Activated T-cell treated with anti-CD3 and anti-CD28 coated beads, Interleukin-2, amount 50 U/mL, for 72 hours (primary cell): ENCODE measurements around the gene SAMD10. TPM values are rescaled to one million over a fixed set of nuclear protein-coding genes. Genes with fewer than 3 reads are reported as not detected.

ENCODE experiments used
- ATAC-seq, 2 donors: fragments of 150-1000 bp; cut with Tn5 transposase; replicated peaks in 1 of 2; 2 replicates each; pipeline ENCODE4 v1.10.0; 2021; ENCODE audit warnings: moderate library complexity in 2 of 2, mild to moderate bottlenecking in 1 of 2
- DNase-seq, 2 donors: peaks; one replicate each; pipeline ENCODE4 v3.0.0; 2021 to 2022; ENCODE audit warnings: mixed read lengths in 1 of 2
- H3K27ac Mint-ChIP-seq: one replicate; pipeline ENCODE4 v1.8.0; 2022; ENCODE audit warnings: mild to moderate bottlenecking, moderate library complexity, mixed read lengths
- H3K27me3 Mint-ChIP-seq: one replicate; pipeline ENCODE4 v1.8.0; 2022; ENCODE audit warnings: low read depth, mixed read lengths
- H3K36me3 Mint-ChIP-seq, 2 donors: one replicate each; pipeline ENCODE4 v1.8.0; 2022; ENCODE audit warnings: mixed read lengths in 2 of 2, mild to moderate bottlenecking in 1 of 2; ENCODE audit not compliant: insufficient read depth in 2 of 2
- H3K4me1 Mint-ChIP-seq: one replicate; pipeline ENCODE4 v1.8.0; 2022; ENCODE audit warnings: low read depth, mixed read lengths
- H3K4me3 Mint-ChIP-seq, 2 donors: one replicate each; pipeline ENCODE4 v1.8.0; 2022; ENCODE audit warnings: mild to moderate bottlenecking in 2 of 2, mixed read lengths in 2 of 2, moderate library complexity in 2 of 2
- H3K9me3 Mint-ChIP-seq, 2 donors: one replicate each; pipeline ENCODE4 v1.8.0; 2022; ENCODE audit warnings: mixed read lengths in 2 of 2
- total RNA-seq, 2 donors: library from RNA; stranded (reverse); gene quantifications; one replicate each; pipeline ENCODE4 v1.2.3, GENCODE V29; 2022

Gene SAMD10
- total RNA-seq, 2 donors from 2014 or later, result 54.6 to 77.0 TPM

- H3K27me3 Mint-ChIP-seq, result no peaks in the 10 kb centered on the region
- DNase-seq (no peak), ATAC-seq (peak; percentile 43 to 50)
- peaks cover 18 to 58% of the 10 kb centered on the region in 2 donors for H3K36me3 Mint-ChIP-seq
- H3K27ac Mint-ChIP-seq, result peak overlapping the region; percentile 70
- H3K4me1 Mint-ChIP-seq, result peaks cover 55% of the 10 kb centered on the region
- H3K4me3 Mint-ChIP-seq, result peak overlapping the region; percentile 59 to 65
- H3K9me3 Mint-ChIP-seq, result peaks cover 2 to 4% of the 10 kb centered on the region in 2 donors
These were observed 31.9 kb upstream of the SAMD10 start for GRCh38 chr20:64011366-64011779.

DNA sequence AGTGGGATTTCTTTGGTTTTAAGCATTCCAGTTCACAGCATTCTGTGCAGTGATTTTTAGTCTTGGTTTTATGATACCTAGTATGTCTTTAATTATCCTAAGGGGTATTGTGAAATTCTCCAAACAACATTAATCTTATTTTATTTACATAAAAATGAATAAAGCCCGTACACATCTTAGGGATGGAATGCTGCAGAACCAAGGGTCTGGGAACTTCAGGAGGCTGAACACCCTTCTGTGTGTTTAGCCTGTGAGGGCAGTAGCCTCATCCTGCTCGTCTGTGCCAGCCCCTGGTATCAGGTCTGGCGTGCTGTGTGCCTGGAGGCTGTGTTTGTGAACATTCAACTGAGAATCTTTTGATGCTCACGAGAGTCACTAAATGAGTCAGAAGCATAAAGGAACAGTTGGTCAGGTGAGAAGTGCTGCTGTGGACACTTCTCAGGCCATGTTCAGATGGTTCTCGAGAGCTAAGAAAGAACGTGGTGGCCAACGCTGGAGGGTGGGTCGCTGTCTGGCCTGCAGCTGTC, 31.3 kb upstream of the SAMD10 start:
- H3K4me3 Mint-ChIP-seq, result peak overlapping the region; percentile 59 to 65
- peaks cover 2 to 4% of the 10 kb centered on the region in 2 donors for H3K9me3 Mint-ChIP-seq
- H3K4me1 Mint-ChIP-seq, result peaks cover 55% of the 10 kb centered on the region

GRCh38 chr20:64009811-64010387, 30.5 kb upstream of the SAMD10 start:
- Mint-ChIP-seq H3K27ac (peak overlapping the region; percentile 5), H3K4me1 (peaks cover 63% of the 10 kb centered on the region), H3K9me3 (peaks cover 2 to 4% of the 10 kb centered on the region in 2 donors), H3K27me3 (no peaks in the 10 kb centered on the region), H3K36me3 (peaks cover 17 to 49% of the 10 kb centered on the region in 2 donors), H3K4me3 (peak overlapping the region; percentile 9 to 53)
- ATAC-seq (peak; percentile 59 to 68), DNase-seq (peak; percentile 20 to 37)

More for the DNA sequence above, 31.3 kb upstream of the SAMD10 start:
- Mint-ChIP-seq H3K36me3 (peaks cover 18 to 56% of the 10 kb centered on the region in 2 donors), H3K27me3 (no peaks in the 10 kb centered on the region), H3K27ac (peak overlapping the region; percentile 70)
- peak in 1 of 2 donors; percentile 44 for DNase-seq
- ATAC-seq, result peak; percentile 61 to 71

GRCh38 chr20:64006902-64007301, 27.5 kb upstream of the SAMD10 start:
- Mint-ChIP-seq H3K36me3 (peaks cover 15 to 37% of the 10 kb centered on the region in 2 donors), H3K27ac (no peak overlapping the region)

DNA sequence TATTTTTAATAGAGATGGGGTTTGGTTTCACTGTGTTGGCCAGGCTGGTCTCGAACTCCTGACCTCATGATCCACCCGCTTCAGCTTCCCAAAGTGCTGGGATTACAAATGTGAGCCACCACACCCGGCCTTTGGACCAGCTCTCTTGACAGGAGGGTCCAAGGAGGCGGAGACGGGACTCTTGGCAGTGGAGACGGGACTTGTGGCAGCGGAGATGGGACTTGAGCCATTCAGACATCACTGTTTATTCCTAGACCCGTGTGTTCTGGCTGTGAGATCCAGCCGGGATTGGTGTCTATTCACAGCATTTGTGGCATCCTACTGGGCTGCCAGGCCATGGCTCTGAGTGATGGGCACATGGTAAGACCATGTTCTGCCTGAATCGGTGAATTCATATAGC, 27.0 kb upstream of the SAMD10 start:
- no peak overlapping the region for H3K27ac Mint-ChIP-seq
- DNase-seq (no peak), ATAC-seq (no peak)
- H3K36me3 Mint-ChIP-seq, result peaks cover 18 to 40% of the 10 kb centered on the region in 2 donors
- no peaks in the 10 kb centered on the region for H3K27me3 Mint-ChIP-seq
- H3K4me1 Mint-ChIP-seq, result peaks cover 51% of the 10 kb centered on the region
- H3K4me3 Mint-ChIP-seq, result no peak overlapping the region
- peaks cover 2 to 4% of the 10 kb centered on the region in 2 donors for H3K9me3 Mint-ChIP-seq

More at GRCh38 chr20:64006902-64007301, 27.5 kb upstream of the SAMD10 start:
- peaks cover 49% of the 10 kb centered on the region for H3K4me1 Mint-ChIP-seq
- DNase-seq (no peak), ATAC-seq (peak in 1 of 2 donors; percentile 6)
- H3K27me3 Mint-ChIP-seq, result no peaks in the 10 kb centered on the region
- H3K4me3 Mint-ChIP-seq, result no peak overlapping the region
- H3K9me3 Mint-ChIP-seq, result peaks cover 2 to 4% of the 10 kb centered on the region in 2 donors

GRCh38 chr20:64005394-64005793, 26.0 kb upstream of the SAMD10 start:
- Mint-ChIP-seq H3K36me3 (peaks cover 18 to 33% of the 10 kb centered on the region in 2 donors), H3K4me1 (peaks cover 42% of the 10 kb centered on the region), H3K27ac (no peak overlapping the region), H3K4me3 (no peak overlapping the region), H3K9me3 (peaks cover 2 to 4% of the 10 kb centered on the region in 2 donors), H3K27me3 (no peaks in the 10 kb centered on the region)
- ATAC-seq (no peak), DNase-seq (no peak)

DNA sequence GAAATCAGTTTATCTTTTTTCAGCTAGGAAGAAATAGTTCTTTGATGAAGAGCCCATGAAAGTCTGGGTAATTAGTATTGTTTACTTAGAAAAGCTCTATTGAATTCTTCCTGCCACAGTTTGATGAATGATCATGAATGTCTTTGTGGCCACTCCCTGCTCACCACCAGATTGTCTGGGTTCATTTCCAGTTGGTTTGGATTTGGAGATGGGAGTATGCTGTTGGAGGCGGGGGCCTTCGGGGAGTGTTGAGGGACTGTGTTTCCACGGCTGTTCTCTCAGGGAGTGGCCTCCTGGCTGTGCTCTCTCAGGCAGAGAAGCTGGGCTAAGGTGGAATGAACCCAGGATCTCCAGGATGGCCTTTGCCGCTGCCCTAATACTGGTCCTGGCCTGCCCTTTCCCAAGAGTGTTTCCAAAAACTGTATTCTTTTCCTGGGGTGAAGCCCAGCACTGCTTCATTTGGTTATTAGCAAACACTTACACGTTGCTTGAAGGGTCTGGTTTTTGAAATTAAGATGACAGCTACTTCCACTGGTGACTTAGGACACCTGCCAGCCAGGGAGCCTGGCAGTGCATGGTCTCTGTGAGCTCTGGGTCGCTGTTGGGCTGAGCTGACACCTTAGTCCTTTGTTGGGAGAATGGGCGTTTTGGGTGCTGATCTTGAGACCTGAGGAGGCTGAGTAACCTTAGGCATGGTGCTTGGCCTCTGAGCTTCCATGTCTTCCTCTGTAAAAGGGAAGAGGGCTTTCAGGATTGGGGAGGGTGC, 24.7 kb upstream of the SAMD10 start:
- ATAC-seq, result no peak
- H3K27ac Mint-ChIP-seq, result no peak overlapping the region
- no peak overlapping the region for H3K4me3 Mint-ChIP-seq

GRCh38 chr20:64001607-64002011, 22.2 kb upstream of the SAMD10 start:
- Mint-ChIP-seq H3K27ac (no peak overlapping the region), H3K27me3 (no peaks in the 10 kb centered on the region), H3K9me3 (no peaks in the 10 kb centered on the region), H3K4me3 (no peak overlapping the region), H3K36me3 (peaks cover 11 to 21% of the 10 kb centered on the region in 2 donors), H3K4me1 (peaks cover 14% of the 10 kb centered on the region)
- ATAC-seq (peak in 1 of 2 donors; percentile 64), DNase-seq (no peak)

More for the DNA sequence above, 24.7 kb upstream of the SAMD10 start:
- H3K36me3 Mint-ChIP-seq, result peaks cover 12 to 27% of the 10 kb centered on the region in 2 donors
- peaks cover 30% of the 10 kb centered on the region for H3K4me1 Mint-ChIP-seq
- no peaks in the 10 kb centered on the region for H3K27me3 Mint-ChIP-seq
- no peak for DNase-seq
- peaks cover 2 to 3% of the 10 kb centered on the region in 2 donors for H3K9me3 Mint-ChIP-seq

- Mint-ChIP-seq H3K4me1 (peaks cover 14% of the 10 kb centered on the region), H3K27ac (no peak overlapping the region), H3K9me3 (no peaks in the 10 kb centered on the region), H3K27me3 (no peaks in the 10 kb centered on the region), H3K36me3 (peaks cover 11 to 21% of the 10 kb centered on the region in 2 donors), H3K4me3 (no peak overlapping the region)
- ATAC-seq (no peak), DNase-seq (no peak)
These were observed 21.5 kb upstream of the SAMD10 start for GRCh38 chr20:64000906-64001305.

GRCh38 chr20:63982937-63983336, 3.5 kb upstream of the SAMD10 start:
- Mint-ChIP-seq H3K27ac (peak overlapping the region; percentile 41), H3K36me3 (peaks cover 14 to 28% of the 10 kb centered on the region in 2 donors), H3K4me1 (peaks cover 37% of the 10 kb centered on the region), H3K4me3 (peak overlapping the region; percentile 33 to 99), H3K9me3 (no peaks in the 10 kb centered on the region), H3K27me3 (no peaks in the 10 kb centered on the region)
- DNase-seq, result no peak
- ATAC-seq, result no peak

GRCh38 chr20:63980806-63981728, 1.6 kb upstream of the SAMD10 start, which contains the start of gene PRPF6:
PRPF6 (plus strand) TSS chr20:63981132; CDS start chr20:63981246, 114 bp downstream.
- ATAC-seq (peak; percentile 56 to 61), DNase-seq (peak; percentile 97)
- Mint-ChIP-seq H3K4me3 (peak within 1 kb of the TSS; percentile 96 to 99), H3K9me3 (no peaks in the 10 kb centered on the region), H3K27me3 (no peaks in the 10 kb centered on the region), H3K36me3 (peaks cover 18 to 36% of the 10 kb centered on the region in 2 donors), H3K27ac (peak within 1 kb of the TSS; percentile 91), H3K4me1 (peaks cover 56% of the 10 kb centered on the region)

- Mint-ChIP-seq H3K9me3 (no peaks in the 10 kb centered on the region), H3K4me1 (peaks cover 62% of the 10 kb centered on the region), H3K27me3 (no peaks in the 10 kb centered on the region), H3K36me3 (peaks cover 17 to 33% of the 10 kb centered on the region in 2 donors), H3K27ac (peak overlapping the region; percentile 91), H3K4me3 (peak overlapping the region; percentile 96 to 99)
- ATAC-seq (peak; percentile 46 to 53), DNase-seq (no peak)
These were observed 919 bp upstream of the SAMD10 start for GRCh38 chr20:63980317-63980805.
